GM21737 (cell line): ENCODE results near the gene RFX2.
"Not testable (repeated sequence)": the region's sequence is repeated elsewhere in the genome, so short reads cannot be mapped to it uniquely, and the experiment has no call there.

Experiments
- ATAC-seq: cut with Tn5 transposase; IDR thresholded peaks from one replicate; pipeline ENCODE4 v1.9.1; 2021; ENCODE audit warnings: mild to moderate bottlenecking, moderate library complexity; ENCODE audit not compliant: unreplicated experiment

RFX2 gene

DNA sequence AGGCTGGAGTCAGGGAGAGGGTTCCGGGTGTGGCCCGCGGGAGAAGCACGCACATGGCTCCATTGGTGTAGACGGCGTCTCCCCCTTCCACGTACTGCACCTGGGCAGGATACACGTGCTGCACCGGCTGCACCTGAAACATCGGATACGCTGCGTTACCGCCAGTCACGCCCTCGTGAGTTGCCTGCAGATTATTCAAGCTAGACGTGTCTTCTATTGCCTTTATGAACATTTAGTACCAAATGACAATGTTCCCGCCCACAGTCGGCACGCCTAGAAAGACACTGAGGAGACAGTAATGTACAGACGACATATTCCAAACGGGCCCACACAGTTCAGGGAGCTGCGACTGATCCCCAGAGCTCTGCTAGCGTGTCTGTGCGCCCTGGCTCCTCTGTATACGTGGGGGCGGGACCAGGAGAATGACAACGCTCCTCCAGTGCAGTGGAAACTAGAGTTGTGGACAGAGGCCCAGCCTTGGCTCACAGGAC is 68.3 kb downstream of the RFX2 start:
- ATAC-seq = no peak

DNA sequence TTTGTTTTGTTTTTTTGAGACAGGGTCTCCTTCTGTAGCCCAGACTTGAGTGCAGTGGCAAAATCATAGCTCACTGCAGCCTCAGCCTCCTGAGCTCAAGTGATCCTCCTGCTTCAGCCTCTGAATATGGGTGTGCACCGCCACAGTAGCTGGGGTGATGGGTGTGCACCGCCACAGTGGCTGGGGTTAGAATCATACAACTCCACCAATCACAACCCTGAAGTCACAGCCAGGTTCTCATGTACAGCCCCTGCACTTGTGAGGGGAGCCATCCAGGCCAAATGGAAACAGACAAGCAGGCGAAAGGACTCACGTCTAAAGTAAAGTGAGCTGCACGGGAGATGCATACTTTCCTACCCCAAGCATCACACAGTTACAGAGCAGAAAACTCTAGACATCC is 69.2 kb downstream of the RFX2 start:
- no peak for ATAC-seq

- no peak for ATAC-seq
These were observed 70.6 kb downstream of the RFX2 start for GRCh38 chr19:6039566-6040225.

DNA sequence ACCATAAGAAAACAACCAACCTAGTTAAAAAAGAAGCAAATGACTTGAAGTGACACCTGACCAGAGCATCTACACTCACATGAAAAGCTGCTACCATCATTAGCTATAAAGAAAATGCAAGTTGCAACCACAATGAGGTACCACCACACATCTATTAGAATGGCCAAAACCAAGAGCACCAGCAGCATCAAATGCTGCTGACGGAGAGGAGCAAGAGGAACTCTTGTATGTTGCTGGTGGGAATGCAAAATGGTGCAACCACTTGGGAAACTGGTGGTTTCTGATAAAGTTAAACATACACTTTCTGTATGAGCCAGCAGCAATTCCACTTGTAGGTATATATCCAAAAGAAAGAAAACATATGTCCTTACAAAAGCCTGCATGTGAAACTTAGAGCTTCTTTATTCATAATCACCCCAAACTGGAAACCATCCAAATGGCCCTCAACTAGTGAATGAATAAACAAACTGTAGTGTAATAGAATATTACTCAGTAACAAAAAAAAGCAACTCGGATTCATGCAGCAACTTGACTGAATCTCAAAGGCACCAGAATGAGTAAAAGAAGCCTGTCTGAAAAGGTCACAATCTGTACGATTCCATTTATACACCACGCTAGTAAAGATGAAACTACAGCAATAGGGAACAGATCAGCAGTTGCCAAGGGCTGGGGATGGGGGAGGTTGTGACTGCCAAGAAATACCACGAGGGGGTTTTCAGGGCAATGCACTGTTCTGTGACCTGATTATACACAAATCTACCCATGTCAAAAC is 71.5 kb downstream of the RFX2 start:
- ATAC-seq = peak; percentile 45

- no peak for ATAC-seq
These were observed 75.3 kb downstream of the RFX2 start for GRCh38 chr19:6035026-6035425.

- no peak for ATAC-seq
These were observed 75.8 kb downstream of the RFX2 start for GRCh38 chr19:6034512-6034911.

DNA sequence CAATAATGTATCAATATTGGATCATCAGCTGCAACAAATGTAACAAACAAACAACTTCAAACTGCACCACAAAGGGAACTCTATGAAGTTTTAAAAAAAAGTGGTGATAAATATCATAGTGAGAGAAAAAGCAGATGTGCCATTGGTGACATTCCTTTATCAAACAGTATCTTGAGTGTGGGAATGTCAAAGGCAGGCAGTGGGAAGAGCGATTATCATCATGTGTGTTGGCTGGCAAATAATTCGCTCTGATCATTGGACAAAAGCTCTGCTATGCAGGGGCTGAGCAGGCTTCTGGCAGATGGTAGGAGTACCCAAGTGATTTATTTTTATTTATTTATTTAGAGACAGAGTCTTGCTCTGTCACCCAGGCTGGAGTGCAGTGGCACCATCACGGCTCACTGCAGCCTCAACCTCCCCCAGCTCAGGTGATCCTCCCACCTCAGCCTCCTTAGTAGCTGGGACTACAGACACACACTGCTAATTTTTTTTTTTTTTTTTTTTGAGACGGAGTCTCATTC is 76.5 kb downstream of the RFX2 start:
- no peak for ATAC-seq

DNA sequence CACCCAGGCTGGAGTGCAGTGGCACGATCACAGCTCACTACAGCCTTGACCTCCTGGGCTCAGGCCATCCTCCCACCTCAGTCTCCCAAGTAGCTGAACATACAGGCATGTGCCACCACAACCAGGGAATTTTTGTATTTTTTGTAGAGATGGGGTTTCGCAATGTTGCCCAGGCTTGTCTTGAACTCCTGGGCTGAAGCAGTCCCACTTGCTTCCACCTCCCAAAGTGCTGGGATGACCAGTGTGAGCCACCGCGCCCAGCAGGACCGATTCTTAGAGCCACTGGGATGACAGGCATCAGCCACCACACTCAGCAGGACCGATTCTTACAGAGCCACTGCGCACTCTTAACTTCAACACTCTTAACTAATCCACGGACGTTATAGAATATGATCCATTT is 77.5 kb downstream of the RFX2 start:
- no peak for ATAC-seq

DNA sequence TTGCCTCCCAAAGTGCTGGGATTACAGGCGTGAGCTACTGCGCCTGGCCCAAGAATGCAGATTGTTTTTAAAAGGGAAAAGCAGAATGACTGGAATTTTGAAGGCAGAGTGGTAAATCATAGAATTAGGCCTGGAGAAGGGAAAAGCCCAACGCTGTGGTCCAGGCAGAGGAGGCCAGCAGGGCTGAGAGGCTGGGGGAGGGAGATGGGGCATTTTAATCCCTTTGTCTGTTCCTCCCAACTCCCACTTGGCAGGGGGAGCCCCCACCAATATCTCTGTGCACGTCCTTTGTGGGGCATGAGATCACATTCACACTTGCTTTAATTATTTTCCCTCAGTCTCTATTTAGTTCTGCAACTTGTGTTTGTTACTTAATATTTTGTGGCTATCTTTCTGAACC is 77.9 kb downstream of the RFX2 start:
- no peak for ATAC-seq

DNA sequence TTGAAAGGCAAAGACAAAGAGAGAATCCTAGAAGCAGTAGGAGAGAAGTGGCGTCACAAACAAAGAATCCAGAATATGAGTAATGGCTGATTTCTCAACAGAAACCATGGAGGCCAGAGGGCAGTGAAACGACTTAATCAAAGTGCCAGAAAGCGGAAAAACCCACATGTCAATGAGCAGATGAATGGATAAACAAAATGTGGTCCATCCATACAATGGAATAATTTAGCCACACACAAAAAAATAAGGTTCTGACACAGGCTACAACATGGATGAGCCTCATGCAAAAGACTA is 80.1 kb downstream of the RFX2 start:
- ATAC-seq = no peak

DNA sequence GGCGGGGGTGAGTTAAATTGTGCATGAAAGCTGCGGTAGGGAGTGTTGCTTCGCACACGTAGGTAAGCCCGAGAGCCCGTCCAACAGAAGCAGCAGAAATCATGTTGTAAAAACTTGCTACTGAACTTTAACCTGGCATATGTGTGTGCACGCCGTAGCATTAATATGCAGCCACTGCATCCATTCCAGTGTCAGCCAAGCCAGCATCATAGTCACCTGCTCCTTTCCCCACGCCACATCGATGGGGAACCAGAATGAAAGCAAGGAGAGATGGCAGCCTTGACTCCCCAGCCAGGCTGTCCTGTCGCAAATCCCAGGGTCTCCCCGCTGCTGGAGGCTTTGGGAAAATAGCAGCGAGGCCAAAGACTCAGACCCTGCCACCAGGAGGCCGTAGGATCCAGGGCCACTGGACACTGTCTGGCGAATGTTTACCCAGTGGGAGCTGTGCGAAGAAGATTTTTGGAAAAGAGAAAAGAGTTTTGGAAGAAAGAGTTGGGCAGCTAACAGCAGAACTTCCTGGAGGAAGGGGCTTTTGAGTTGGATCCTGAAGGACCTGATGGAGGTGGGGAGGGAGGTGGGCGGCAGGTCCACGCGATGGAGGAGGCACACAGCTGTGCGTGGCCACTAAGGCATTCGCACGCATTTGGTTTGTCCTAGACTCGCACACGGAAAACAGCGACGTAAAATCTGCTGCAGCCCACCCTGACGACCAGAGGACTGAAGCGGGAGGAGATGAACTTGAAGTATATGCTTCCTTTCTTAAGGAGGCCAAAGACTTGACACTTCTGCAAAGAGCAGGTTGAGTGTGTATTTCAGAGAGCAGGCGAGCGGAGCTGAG is 83.7 kb downstream of the RFX2 start:
- no peak for ATAC-seq

DNA sequence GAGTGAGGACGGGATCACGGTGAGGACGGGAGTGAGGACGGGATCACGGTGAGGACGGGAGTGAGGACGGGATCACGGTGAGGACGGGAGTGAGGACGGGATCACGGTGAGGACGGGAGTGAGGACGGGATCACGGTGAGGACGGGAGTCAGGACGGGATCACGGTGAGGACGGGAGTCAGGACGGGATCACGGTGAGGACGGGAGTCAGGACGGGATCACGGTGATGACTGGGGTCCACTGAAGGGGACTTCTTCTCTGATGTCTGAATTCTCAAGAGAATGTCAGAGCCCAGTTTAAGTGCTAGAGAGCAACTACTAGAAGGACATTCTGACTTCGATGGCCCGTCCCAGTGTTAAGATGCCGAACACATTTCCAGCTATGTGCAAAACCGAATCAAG is 85.5 kb downstream of the RFX2 start:
- not testable (repeated sequence) for ATAC-seq

DNA sequence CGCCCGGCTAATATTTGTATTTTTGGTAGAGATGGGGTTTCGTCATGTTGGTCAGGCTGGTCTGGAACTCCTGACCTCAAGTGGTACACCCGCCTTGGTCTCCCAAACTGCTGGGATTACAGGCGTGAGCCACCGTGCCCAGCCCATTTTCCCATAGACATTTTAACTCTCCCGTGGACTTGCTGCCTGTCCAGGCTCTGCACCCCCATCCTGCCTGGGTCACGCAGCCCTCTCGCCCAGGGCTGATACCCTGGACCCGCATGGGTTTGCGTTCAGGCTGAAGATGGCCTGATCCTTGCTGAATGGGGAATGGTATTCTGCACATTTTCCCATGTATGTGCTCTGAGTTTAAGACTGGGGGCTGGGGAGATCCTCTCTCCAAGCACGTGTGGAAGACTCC is 86.4 kb downstream of the RFX2 start:
- ATAC-seq = no peak

DNA sequence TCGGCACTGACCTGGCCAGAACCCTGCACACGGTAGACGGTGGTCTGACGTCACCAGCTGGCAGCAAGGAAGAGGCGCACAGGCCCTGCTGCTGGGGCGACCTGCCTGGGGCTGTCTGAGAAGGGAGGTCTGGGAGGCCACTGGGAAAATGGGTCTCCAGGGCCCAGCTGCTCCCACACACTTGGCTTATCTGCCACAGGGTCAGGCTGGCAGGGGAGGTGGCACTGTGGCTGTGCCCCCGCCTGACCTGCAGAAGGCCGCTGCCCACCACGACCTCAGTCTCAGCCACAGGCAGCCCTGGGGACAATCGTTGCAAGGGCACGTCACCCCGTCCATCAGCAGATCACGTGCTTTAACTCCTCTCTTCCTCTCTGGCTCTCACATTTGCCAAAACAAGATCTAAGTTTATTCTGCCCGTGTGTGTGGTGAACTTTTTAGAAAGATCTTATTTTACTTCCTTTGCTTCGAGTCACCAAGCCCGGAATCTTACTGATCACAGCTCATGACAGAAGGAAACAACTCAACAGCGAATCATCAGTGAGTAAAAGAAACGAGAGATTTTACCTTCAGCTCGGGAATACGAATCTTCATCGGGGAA is 87.1 kb downstream of the RFX2 start:
- no peak for ATAC-seq

- no peak for ATAC-seq
These were observed 87.7 kb downstream of the RFX2 start for GRCh38 chr19:6022570-6023064.

GRCh38 chr19:6021878-6022569 is 88.3 kb downstream of the RFX2 start:
- ATAC-seq = no peak

GRCh38 chr19:6020972-6021805 is 89.1 kb downstream of the RFX2 start:
- ATAC-seq = no peak

DNA sequence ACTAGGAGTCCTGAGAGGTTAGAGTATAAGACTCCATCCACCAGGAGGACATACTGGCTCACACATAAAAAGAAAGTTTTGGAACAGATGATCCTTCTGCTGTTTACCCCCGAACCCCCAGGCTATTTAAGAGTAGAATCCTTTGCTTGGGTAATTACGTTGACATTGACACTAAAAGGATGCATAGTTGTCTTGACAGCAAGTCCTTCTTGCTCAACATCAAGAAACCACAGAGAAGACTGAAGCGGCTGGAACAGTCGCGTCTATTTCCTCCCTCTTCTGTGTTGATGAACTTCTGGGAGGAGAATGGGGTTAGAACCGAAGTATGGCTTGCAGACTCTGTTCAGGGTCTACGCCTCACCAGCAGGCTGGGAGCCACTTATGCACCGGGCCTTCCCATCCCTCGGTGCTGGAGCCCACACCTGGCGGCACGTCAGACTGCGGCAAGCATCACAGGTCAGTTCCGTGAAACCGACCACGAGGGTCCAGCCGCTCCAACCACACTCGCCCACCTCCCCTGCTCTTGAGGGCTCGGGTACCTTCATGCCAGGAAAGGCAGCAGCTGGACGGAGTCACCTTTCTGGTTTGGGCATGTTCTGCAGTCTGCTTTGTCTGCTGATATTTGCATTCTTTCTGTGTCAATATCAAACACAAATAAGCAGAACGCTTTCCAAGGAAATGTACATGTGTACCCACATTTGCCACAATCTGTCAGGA is 90.0 kb downstream of the RFX2 start:
- no peak for ATAC-seq

DNA sequence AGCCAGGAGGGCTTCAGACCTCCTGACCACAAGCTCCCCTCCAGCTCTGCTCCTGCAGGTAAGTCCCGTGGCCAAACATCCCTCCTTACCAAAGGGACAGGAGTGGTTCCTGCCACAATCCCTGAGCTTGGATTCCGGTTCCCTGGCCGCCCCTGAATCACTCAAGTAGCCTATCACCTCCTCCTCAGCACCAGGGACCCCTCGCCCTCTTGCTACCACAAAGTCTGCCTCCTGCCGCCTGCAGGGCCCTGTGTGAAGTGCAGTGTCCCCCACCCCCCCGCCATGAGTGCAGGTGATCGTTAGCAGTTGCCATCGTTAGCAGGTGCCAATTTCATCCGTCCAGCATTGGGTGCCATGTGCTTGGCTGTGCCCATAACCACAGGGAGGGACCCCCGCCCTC is 91.5 kb downstream of the RFX2 start:
- ATAC-seq = no peak
